Upper lobe of right lung (tissue), 1 donor: ENCODE results near the gene TLR7. TPM values are rescaled to one million over a fixed set of nuclear protein-coding genes. Genes with fewer than 3 reads are reported as not detected.

Source experiments
- ATAC-seq: fragments of 200-7000 bp; cut with Tn5 transposase; one replicate; pipeline ENCODE4 v1.9.1; 2020; ENCODE audit warnings: mild to moderate bottlenecking, moderate library complexity
- DNase-seq: peaks from one replicate; pipeline ENCODE4 v3.0.0-alpha.2; 2020
- H3K27ac ChIP-seq: fragments of 200-600 bp; one replicate; pipeline ENCODE4 v1.8.0; 2022
- H3K27me3 ChIP-seq: fragments of 200-600 bp; one replicate; pipeline ENCODE4 v1.8.0; 2022; ENCODE audit warnings: mild to moderate bottlenecking
- H3K36me3 ChIP-seq: fragments of 200-600 bp; one replicate; pipeline ENCODE4 v1.8.0; 2022
- H3K4me1 ChIP-seq: fragments of 200-600 bp; one replicate; pipeline ENCODE4 v1.8.0; 2022
- H3K4me3 ChIP-seq: fragments of 200-600 bp; one replicate; pipeline ENCODE4 v1.8.0; 2022; ENCODE audit warnings: mild to moderate bottlenecking
- H3K9me3 ChIP-seq: fragments of 200-600 bp; one replicate; pipeline ENCODE4 v1.8.0; 2022
- intact Hi-C: fragments of 100-400 bp; cut with DNase I; formaldehyde crosslinking; loops from one replicate; pipeline ENCODE4 v1.11.0; 2022
- total RNA-seq: library from RNA; stranded (reverse); fragmentation: NEBNext Ultra II Directional; extraction: Animal tissue kit (Norgen Biotek cat#: 25700); gene quantifications from one replicate; pipeline ENCODE4 v1.2.1, GENCODE V29; 2021
- TF ChIP-seq, protein P1 (sequence below): fragments of 200-600 bp; IDR thresholded peaks from one replicate; pipeline ENCODE4 v1.8.0; 2022; ENCODE audit warnings: antibody characterized with exemption
- donor health status: DM: no; HTN: yes; CAD: no; lungs with severe emphysema.

The TLR7 gene
- total RNA-seq, 1 donor from 2014 or later, result 3.1 TPM

DNA sequence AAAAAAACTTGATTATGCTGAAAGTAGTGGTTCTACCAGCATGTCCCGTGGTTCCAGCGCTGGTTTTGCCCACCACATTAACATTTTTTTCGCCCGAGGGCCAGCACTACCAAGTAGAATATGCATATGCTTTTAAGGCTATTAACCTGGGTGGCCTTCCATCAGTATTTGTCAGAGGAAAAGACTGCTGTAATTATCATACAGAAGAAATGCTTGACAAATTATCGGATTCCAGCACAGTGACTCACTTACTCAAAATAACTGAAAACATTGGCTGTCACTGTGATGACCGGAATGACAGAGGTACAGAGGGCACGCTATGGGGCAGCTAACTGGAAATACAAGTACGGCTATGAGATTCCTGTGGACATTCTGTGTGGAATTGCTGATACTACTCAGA lies 41.1 kb upstream of the TLR7 start:
- no peak overlapping the region for H3K27ac ChIP-seq
- no peak for ATAC-seq
- H3K4me1 ChIP-seq, result no peaks in the 10 kb centered on the region
- peaks cover 4% of the 10 kb centered on the region for H3K36me3 ChIP-seq
- intact Hi-C loops, result no loop called here
- no peak overlapping the region for H3K4me3 ChIP-seq
- no peaks in the 10 kb centered on the region for H3K9me3 ChIP-seq
- no peak for DNase-seq
- TF ChIP-seq, protein P1, sequence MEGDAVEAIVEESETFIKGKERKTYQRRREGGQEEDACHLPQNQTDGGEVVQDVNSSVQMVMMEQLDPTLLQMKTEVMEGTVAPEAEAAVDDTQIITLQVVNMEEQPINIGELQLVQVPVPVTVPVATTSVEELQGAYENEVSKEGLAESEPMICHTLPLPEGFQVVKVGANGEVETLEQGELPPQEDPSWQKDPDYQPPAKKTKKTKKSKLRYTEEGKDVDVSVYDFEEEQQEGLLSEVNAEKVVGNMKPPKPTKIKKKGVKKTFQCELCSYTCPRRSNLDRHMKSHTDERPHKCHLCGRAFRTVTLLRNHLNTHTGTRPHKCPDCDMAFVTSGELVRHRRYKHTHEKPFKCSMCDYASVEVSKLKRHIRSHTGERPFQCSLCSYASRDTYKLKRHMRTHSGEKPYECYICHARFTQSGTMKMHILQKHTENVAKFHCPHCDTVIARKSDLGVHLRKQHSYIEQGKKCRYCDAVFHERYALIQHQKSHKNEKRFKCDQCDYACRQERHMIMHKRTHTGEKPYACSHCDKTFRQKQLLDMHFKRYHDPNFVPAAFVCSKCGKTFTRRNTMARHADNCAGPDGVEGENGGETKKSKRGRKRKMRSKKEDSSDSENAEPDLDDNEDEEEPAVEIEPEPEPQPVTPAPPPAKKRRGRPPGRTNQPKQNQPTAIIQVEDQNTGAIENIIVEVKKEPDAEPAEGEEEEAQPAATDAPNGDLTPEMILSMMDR, result no peak
- no peaks in the 10 kb centered on the region for H3K27me3 ChIP-seq

DNA sequence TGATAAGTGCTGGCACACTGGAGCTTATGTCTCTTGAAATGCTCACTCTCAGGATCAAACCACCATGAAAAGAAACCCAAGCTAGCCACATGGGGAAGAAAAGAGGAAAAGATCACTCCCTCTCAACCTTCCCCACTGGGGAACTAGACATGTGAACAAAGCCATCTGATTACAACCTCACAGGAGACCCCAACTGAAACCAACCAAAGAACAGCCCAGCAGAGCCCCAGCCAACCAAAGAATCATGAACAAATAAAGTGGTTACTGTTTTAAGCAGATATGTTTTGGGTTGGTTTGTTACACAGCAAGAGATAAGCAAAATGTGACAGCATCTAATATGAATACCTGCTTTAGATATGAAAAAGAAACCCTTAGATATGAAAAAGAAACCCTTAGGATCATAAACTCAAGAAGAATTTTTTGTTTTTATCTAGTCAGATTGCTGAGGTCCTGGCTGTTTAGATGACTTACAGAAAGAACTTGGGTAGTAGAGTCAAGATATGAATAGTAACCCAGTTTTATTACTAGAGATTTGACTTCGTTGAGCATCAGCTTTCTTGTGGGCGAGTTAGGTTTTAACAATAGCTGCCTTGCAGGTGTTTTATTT lies 23.7 kb upstream of the TLR7 start:
- Histone ChIP-seq H3K4me1 (no peaks in the 10 kb centered on the region), H3K4me3 (no peak overlapping the region), H3K9me3 (no peaks in the 10 kb centered on the region), H3K27ac (no peak overlapping the region), H3K36me3 (no peaks in the 10 kb centered on the region), H3K27me3 (no peaks in the 10 kb centered on the region)
- DNase-seq, result no peak
- no peak for ATAC-seq
- TF ChIP-seq, protein P1, result no peak
- intact Hi-C loops, result no loop called here

DNA sequence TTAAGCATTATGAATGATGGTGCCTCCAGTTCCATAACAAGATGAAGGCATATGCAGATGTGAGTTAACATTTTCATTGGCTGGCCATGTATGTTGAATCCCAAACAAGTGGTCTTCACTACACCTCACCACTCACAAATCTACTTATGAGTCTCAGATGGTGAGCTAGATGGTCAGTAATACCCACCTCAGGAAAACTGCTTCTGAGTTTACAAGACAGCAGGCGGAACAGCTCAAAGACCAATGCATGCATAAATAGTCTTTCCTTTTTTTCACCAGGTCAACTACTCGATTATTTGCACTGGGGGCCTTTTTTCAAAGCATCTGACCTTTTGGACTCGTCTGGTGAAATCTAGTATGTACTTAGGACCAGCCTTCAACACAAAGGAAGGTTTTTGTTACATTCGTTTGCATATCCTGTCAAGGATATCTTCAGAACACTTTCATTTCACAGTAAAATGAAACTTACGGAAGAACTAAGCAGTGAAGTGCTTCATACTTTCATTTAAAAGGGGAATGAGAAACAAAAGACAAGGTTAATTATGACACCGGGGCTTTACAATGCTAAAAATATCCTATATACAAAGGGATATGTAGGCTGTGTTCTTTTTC lies 23.1 kb upstream of the TLR7 start:
- Histone ChIP-seq H3K27me3 (no peaks in the 10 kb centered on the region), H3K4me1 (no peaks in the 10 kb centered on the region), H3K36me3 (no peaks in the 10 kb centered on the region), H3K27ac (no peak overlapping the region), H3K9me3 (no peaks in the 10 kb centered on the region), H3K4me3 (no peak overlapping the region)
- no peak for DNase-seq
- TF ChIP-seq, protein P1, result no peak
- ATAC-seq, result no peak
- intact Hi-C loops, result no loop called here

DNA sequence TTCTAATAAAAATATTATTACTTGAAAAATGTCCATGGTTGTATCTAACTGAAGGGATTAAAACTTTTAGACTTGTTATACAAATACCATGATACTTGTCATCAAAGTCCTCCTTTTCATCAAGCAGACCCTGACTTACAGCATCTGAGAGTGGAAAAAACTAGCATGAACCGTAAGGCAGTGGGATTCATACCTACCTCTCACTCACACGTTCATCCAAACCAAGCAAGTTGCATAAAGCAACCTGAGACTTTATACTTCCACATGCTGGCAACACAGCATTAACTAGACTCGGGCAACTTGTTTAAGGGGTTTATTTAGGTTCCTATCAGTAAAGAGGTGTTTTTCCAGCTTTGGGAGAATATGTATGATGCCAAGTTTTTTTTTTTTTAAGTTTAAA lies 22.6 kb upstream of the TLR7 start:
- TF ChIP-seq, protein P1, result no peak
- intact Hi-C loops, result no loop called here
- Histone ChIP-seq H3K4me3 (no peak overlapping the region), H3K4me1 (no peaks in the 10 kb centered on the region), H3K27me3 (no peaks in the 10 kb centered on the region), H3K36me3 (no peaks in the 10 kb centered on the region), H3K27ac (no peak overlapping the region), H3K9me3 (no peaks in the 10 kb centered on the region)
- ATAC-seq (no peak), DNase-seq (no peak)

DNA sequence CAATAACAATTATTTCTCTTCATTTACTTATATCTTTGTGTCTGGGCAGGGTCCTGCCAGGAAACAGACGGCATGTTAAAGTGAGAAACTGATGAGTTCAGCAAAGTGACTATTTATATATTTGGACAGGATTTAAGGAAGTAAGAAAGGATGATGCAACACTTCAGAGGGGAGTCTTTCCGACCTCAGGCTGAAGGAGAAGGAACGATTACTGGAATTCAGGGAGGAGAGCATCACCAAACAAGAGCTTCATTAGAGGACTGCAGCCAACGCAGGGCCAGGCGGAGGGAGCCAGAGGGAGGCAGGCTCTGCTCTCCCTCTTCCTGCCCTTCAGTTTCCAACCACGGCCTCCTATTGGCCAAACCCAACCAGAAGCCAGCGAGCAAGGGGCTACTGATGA lies 1.5 kb upstream of the TLR7 start:
- Histone ChIP-seq H3K4me3 (no peak overlapping the region), H3K27ac (no peak overlapping the region), H3K36me3 (no peaks in the 10 kb centered on the region), H3K27me3 (no peaks in the 10 kb centered on the region), H3K4me1 (no peaks in the 10 kb centered on the region), H3K9me3 (no peaks in the 10 kb centered on the region)
- DNase-seq, result no peak
- peak; percentile 37 for ATAC-seq
- intact Hi-C loops, result no loop called here
- TF ChIP-seq, protein P1, result no peak
